Measurements from ENCODE around the gene CAMTA1. TPM values are rescaled to one million over a fixed set of nuclear protein-coding genes. Genes with fewer than 3 reads are reported as not detected.

The CAMTA1 gene
- total and polyA plus RNA-seq, 9 of the 15 experiments (the other 6 are each of a cell fraction or from before 2014, with no cell fraction given) = 43.9 to 161 (median 65.9) TPM

- no peak overlapping the region for H3K27ac ChIP-seq (ENCODE audit: extremely low read depth, low read depth, low read length)
- no peak overlapping the region for H3K4me2 ChIP-seq (ENCODE audit: insufficient read depth, low read length)
- no peaks in the 10 kb centered on the region for H3K4me1 ChIP-seq (replicated peaks in 1 of 2; ENCODE audit: control insufficient read depth in 2 of 2, insufficient read depth in 2 of 2, low read length in 2 of 2)
- ATAC-seq = no peak
- H2AFZ ChIP-seq (ENCODE audit: low read depth, low read length) = no peak overlapping the region
- H3K4me3 ChIP-seq = no peak overlapping the region
- no peaks in the 10 kb centered on the region for H4K20me1 ChIP-seq (replicated peaks; ENCODE audit: control insufficient read depth, insufficient read depth, low read length)
- in situ Hi-C loops (cut with MboI) = no loop called here
- 4% methylated on average over 4 of the region's 4 CpGs for WGBS (ENCODE audit: insufficient coverage, low coverage, missing lambda C conversion rate)
- H3K79me2 ChIP-seq (ENCODE audit: control insufficient read depth, insufficient read depth, low read length) = no peaks in the 10 kb centered on the region
- DNase-seq (ENCODE audit: extremely low read depth in 1 of 4, low spot score in 3 of 4) = no peak
- H3K36me3 ChIP-seq (ENCODE audit: control insufficient read depth, insufficient read depth, low read length) = no peaks in the 10 kb centered on the region
- no peaks in the 10 kb centered on the region for H3K9me3 ChIP-seq (replicated peaks; ENCODE audit: control insufficient read depth, insufficient read depth, low read depth, low read length)
- intact Hi-C loops (cut with micrococcal nuclease) = no loop called here
- no peaks in the 10 kb centered on the region for H3K9me1 ChIP-seq (ENCODE audit: control insufficient read depth, insufficient read depth, low read length)
- POLR2A ChIA-PET = interaction anchor here (0.6 to 1.0 kb wide), 2 partner anchors 9 to 1013 kb away, joined by 3 to 4 read pairs; no protein-coding TSS in a partner anchor
- H3K9ac ChIP-seq (ENCODE audit: insufficient read depth in 1 of 2, low read depth in 2 of 2, low read length in 2 of 2) = no peak overlapping the region
- no peak for FAIRE-seq
- no TSS peak for BruUV-seq (replicated peaks)
- TF ChIP-seq HNRNPH1 (optimal IDR thresholded peaks at IDR 0.05; ENCODE audit: low read depth, low read length) (no peak), RFX1 (IDR thresholded peaks at IDR 0.05) (no peak), MGA (IDR thresholded peaks at IDR 0.05) (no peak), CEBPZ (IDR thresholded peaks at IDR 0.05; ENCODE audit: borderline replicate concordance, low read depth, low read length) (no peak), PRPF4 (IDR thresholded peaks at IDR 0.05; ENCODE audit: insufficient read depth, low read depth, low read length, poor library complexity, severe bottlenecking) (no peak)
- CTCF ChIA-PET (ENCODE audit: low intra/inter-chr PET ratio) = interaction anchor here (0.6 kb wide), 1 partner anchor 187 kb away, joined by 4 read pairs; no protein-coding TSS in a partner anchor
- H3K27me3 ChIP-seq (ENCODE audit: control insufficient read depth in 2 of 2, insufficient read depth in 2 of 2, low read length in 2 of 2) = peaks cover 28 to 33% of the 10 kb centered on the region in 2 experiments; a peak in 4 of 5 replicates
Measured at GRCh38 chr1:7264101-7264500, 478.8 kb downstream of the CAMTA1 start.
